Measurements from ENCODE around the gene CFDP1.

CFDP1 gene

GRCh38 chr16:75421820-75422126 lies 11.5 kb downstream of the CFDP1 start:
- no peak overlapping the region for H3K4me3 ChIP-seq (ENCODE audit: low read depth, low read length)
- in situ Hi-C loops (cut with HindIII; ENCODE audit: low sequenced_read_pairs), result no loop called here
- no peak for TF ChIP-seq CTCF (IDR thresholded peaks at IDR 0.05; ENCODE audit: low read depth, low read length)
- DNase-seq (ENCODE audit: low read depth, low spot score), result no peak

- in situ Hi-C loops (cut with HindIII; ENCODE audit: low sequenced_read_pairs), result no loop called here
- H3K4me3 ChIP-seq (ENCODE audit: low read depth, low read length), result no peak overlapping the region
- peak; percentile 42 for DNase-seq (ENCODE audit: low read depth, low spot score)
- no peak for TF ChIP-seq CTCF (IDR thresholded peaks at IDR 0.05; ENCODE audit: low read depth, low read length)
Observed at GRCh38 chr16:75420987-75421819, 12.1 kb downstream of the CFDP1 start.

- in situ Hi-C loops (cut with HindIII; ENCODE audit: low sequenced_read_pairs), result no loop called here
- DNase-seq (ENCODE audit: low read depth, low spot score), result no peak
- H3K4me3 ChIP-seq (ENCODE audit: low read depth, low read length), result no peak overlapping the region
- TF ChIP-seq CTCF (IDR thresholded peaks at IDR 0.05; ENCODE audit: low read depth, low read length), result no peak
Observed at GRCh38 chr16:75416904-75417565, 16.3 kb downstream of the CFDP1 start.

- in situ Hi-C loops (cut with HindIII; ENCODE audit: low sequenced_read_pairs), result no loop called here
- no peak for DNase-seq (ENCODE audit: low read depth, low spot score)
- TF ChIP-seq CTCF (IDR thresholded peaks at IDR 0.05; ENCODE audit: low read depth, low read length), result no peak
- H3K4me3 ChIP-seq (ENCODE audit: low read depth, low read length), result no peak overlapping the region
Observed at GRCh38 chr16:75415169-75415905, 18.0 kb downstream of the CFDP1 start.

GRCh38 chr16:75413951-75414350 lies 19.4 kb downstream of the CFDP1 start:
- DNase-seq (ENCODE audit: low read depth, low spot score), result no peak
- H3K4me3 ChIP-seq (ENCODE audit: low read depth, low read length), result no peak overlapping the region
- in situ Hi-C loops (cut with HindIII; ENCODE audit: low sequenced_read_pairs), result no loop called here
- TF ChIP-seq CTCF (IDR thresholded peaks at IDR 0.05; ENCODE audit: low read depth, low read length), result no peak

- no peak for TF ChIP-seq CTCF (IDR thresholded peaks at IDR 0.05; ENCODE audit: low read depth, low read length)
- no peak overlapping the region for H3K4me3 ChIP-seq (ENCODE audit: low read depth, low read length)
- in situ Hi-C loops (cut with HindIII; ENCODE audit: low sequenced_read_pairs), result no loop called here
- DNase-seq (ENCODE audit: low read depth, low spot score), result no peak
Observed at GRCh38 chr16:75406943-75407342, 26.4 kb downstream of the CFDP1 start.
